ENCODE measurements around the gene HIBADH.

Gene HIBADH

GRCh38 chr7:27671675-27672074 is 9.0 kb upstream of the HIBADH start:
- Histone ChIP-seq H3K27me3 (ENCODE audit: control insufficient read depth, insufficient read depth, low read length) (no peaks in the 10 kb centered on the region), H3K4me1 (ENCODE audit: control insufficient read depth, insufficient read depth, low read length) (no peaks in the 10 kb centered on the region), H3K36me3 (ENCODE audit: control insufficient read depth, insufficient read depth, low read length) (no peaks in the 10 kb centered on the region), H3K9ac (ENCODE audit: low read length) (no peak overlapping the region), H3K4me3 (ENCODE audit: low read length) (no peak overlapping the region), H3K27ac (ENCODE audit: low read depth, low read length) (no peak overlapping the region)

- Histone ChIP-seq H3K27me3 (ENCODE audit: control insufficient read depth, insufficient read depth, low read length) (no peaks in the 10 kb centered on the region), H3K4me3 (ENCODE audit: low read length) (no peak overlapping the region), H3K4me1 (ENCODE audit: control insufficient read depth, insufficient read depth, low read length) (no peaks in the 10 kb centered on the region), H3K27ac (ENCODE audit: low read depth, low read length) (no peak overlapping the region), H3K9ac (ENCODE audit: low read length) (no peak overlapping the region), H3K36me3 (ENCODE audit: control insufficient read depth, insufficient read depth, low read length) (no peaks in the 10 kb centered on the region)
Observed at GRCh38 chr7:27670676-27671075, 8.0 kb upstream of the HIBADH start.

- Histone ChIP-seq H3K4me1 (ENCODE audit: control insufficient read depth, insufficient read depth, low read length) (no peaks in the 10 kb centered on the region), H3K9ac (ENCODE audit: low read length) (no peak overlapping the region), H3K27me3 (ENCODE audit: control insufficient read depth, insufficient read depth, low read length) (no peaks in the 10 kb centered on the region), H3K4me3 (ENCODE audit: low read length) (no peak overlapping the region), H3K27ac (ENCODE audit: low read depth, low read length) (no peak overlapping the region), H3K36me3 (ENCODE audit: control insufficient read depth, insufficient read depth, low read length) (no peaks in the 10 kb centered on the region)
Observed at GRCh38 chr7:27670177-27670576, 7.5 kb upstream of the HIBADH start.

- no peaks in the 10 kb centered on the region for H3K27me3 ChIP-seq (ENCODE audit: control insufficient read depth, insufficient read depth, low read length)
- H3K27ac ChIP-seq (ENCODE audit: low read depth, low read length) = no peak overlapping the region
- H3K36me3 ChIP-seq (ENCODE audit: control insufficient read depth, insufficient read depth, low read length) = no peaks in the 10 kb centered on the region
- no peak overlapping the region for H3K4me3 ChIP-seq (ENCODE audit: low read length)
- no peak overlapping the region for H3K9ac ChIP-seq (ENCODE audit: low read length)
- peaks cover 6% of the 10 kb centered on the region for H3K4me1 ChIP-seq (ENCODE audit: control insufficient read depth, insufficient read depth, low read length)
Observed at GRCh38 chr7:27665531-27665930, 2.8 kb upstream of the HIBADH start.

GRCh38 chr7:27663989-27664331 is 1.3 kb upstream of the HIBADH start:
- H3K9ac ChIP-seq (ENCODE audit: low read length) = no peak overlapping the region
- no peaks in the 10 kb centered on the region for H3K36me3 ChIP-seq (ENCODE audit: control insufficient read depth, insufficient read depth, low read length)
- no peak overlapping the region for H3K27ac ChIP-seq (ENCODE audit: low read depth, low read length)
- no peak overlapping the region for H3K4me3 ChIP-seq (ENCODE audit: low read length)
- H3K27me3 ChIP-seq (ENCODE audit: control insufficient read depth, insufficient read depth, low read length) = no peaks in the 10 kb centered on the region
- H3K4me1 ChIP-seq (ENCODE audit: control insufficient read depth, insufficient read depth, low read length) = peaks cover 6% of the 10 kb centered on the region

- Histone ChIP-seq H3K9ac (ENCODE audit: low read length) (peak overlapping the region; percentile 76), H3K27me3 (ENCODE audit: control insufficient read depth, insufficient read depth, low read length) (no peaks in the 10 kb centered on the region), H3K4me1 (ENCODE audit: control insufficient read depth, insufficient read depth, low read length) (peaks cover 6% of the 10 kb centered on the region), H3K27ac (ENCODE audit: low read depth, low read length) (peak overlapping the region; percentile 92), H3K4me3 (ENCODE audit: low read length) (peak overlapping the region; percentile 87), H3K36me3 (ENCODE audit: control insufficient read depth, insufficient read depth, low read length) (no peaks in the 10 kb centered on the region)
Observed at GRCh38 chr7:27661811-27662489, 733 bp downstream of the HIBADH start.

- Histone ChIP-seq H3K4me1 (ENCODE audit: control insufficient read depth, insufficient read depth, low read length) (peaks cover 2% of the 10 kb centered on the region), H3K4me3 (ENCODE audit: low read length) (no peak overlapping the region), H3K27ac (ENCODE audit: low read depth, low read length) (no peak overlapping the region), H3K9ac (ENCODE audit: low read length) (no peak overlapping the region), H3K27me3 (ENCODE audit: control insufficient read depth, insufficient read depth, low read length) (no peaks in the 10 kb centered on the region), H3K36me3 (ENCODE audit: control insufficient read depth, insufficient read depth, low read length) (no peaks in the 10 kb centered on the region)
Observed at GRCh38 chr7:27656724-27657123, 6.0 kb downstream of the HIBADH start.

GRCh38 chr7:27655184-27655583 is 7.5 kb downstream of the HIBADH start:
- H3K27me3 ChIP-seq (ENCODE audit: control insufficient read depth, insufficient read depth, low read length) = no peaks in the 10 kb centered on the region
- H3K4me3 ChIP-seq (ENCODE audit: low read length) = no peak overlapping the region
- no peaks in the 10 kb centered on the region for H3K36me3 ChIP-seq (ENCODE audit: control insufficient read depth, insufficient read depth, low read length)
- no peak overlapping the region for H3K9ac ChIP-seq (ENCODE audit: low read length)
- H3K27ac ChIP-seq (ENCODE audit: low read depth, low read length) = no peak overlapping the region
- no peaks in the 10 kb centered on the region for H3K4me1 ChIP-seq (ENCODE audit: control insufficient read depth, insufficient read depth, low read length)

- no peak overlapping the region for H3K4me3 ChIP-seq (ENCODE audit: low read length)
- H3K36me3 ChIP-seq (ENCODE audit: control insufficient read depth, insufficient read depth, low read length) = no peaks in the 10 kb centered on the region
- H3K27me3 ChIP-seq (ENCODE audit: control insufficient read depth, insufficient read depth, low read length) = no peaks in the 10 kb centered on the region
- H3K4me1 ChIP-seq (ENCODE audit: control insufficient read depth, insufficient read depth, low read length) = no peaks in the 10 kb centered on the region
- H3K9ac ChIP-seq (ENCODE audit: low read length) = no peak overlapping the region
- no peak overlapping the region for H3K27ac ChIP-seq (ENCODE audit: low read depth, low read length)
Observed at GRCh38 chr7:27652518-27652917, 10.2 kb downstream of the HIBADH start.

- Histone ChIP-seq H3K4me1 (ENCODE audit: control insufficient read depth, insufficient read depth, low read length) (no peaks in the 10 kb centered on the region), H3K27ac (ENCODE audit: low read depth, low read length) (no peak overlapping the region), H3K27me3 (ENCODE audit: control insufficient read depth, insufficient read depth, low read length) (no peaks in the 10 kb centered on the region)
Observed at GRCh38 chr7:27651702-27652101, 11.0 kb downstream of the HIBADH start.

GRCh38 chr7:27650283-27650682 is 12.4 kb downstream of the HIBADH start:
- H3K4me1 ChIP-seq (ENCODE audit: control insufficient read depth, insufficient read depth, low read length) = no peaks in the 10 kb centered on the region
- H3K27ac ChIP-seq (ENCODE audit: low read depth, low read length) = no peak overlapping the region
- no peaks in the 10 kb centered on the region for H3K36me3 ChIP-seq (ENCODE audit: control insufficient read depth, insufficient read depth, low read length)
- no peak overlapping the region for H3K4me3 ChIP-seq (ENCODE audit: low read length)
- no peak overlapping the region for H3K9ac ChIP-seq (ENCODE audit: low read length)
- no peaks in the 10 kb centered on the region for H3K27me3 ChIP-seq (ENCODE audit: control insufficient read depth, insufficient read depth, low read length)

More at GRCh38 chr7:27651702-27652101, 11.0 kb downstream of the HIBADH start:
- H3K36me3 ChIP-seq (ENCODE audit: control insufficient read depth, insufficient read depth, low read length) = no peaks in the 10 kb centered on the region
- H3K9ac ChIP-seq (ENCODE audit: low read length) = no peak overlapping the region
- H3K4me3 ChIP-seq (ENCODE audit: low read length) = no peak overlapping the region

GRCh38 chr7:27647489-27647888 is 15.2 kb downstream of the HIBADH start:
- H3K27ac ChIP-seq (ENCODE audit: low read depth, low read length) = no peak overlapping the region
- H3K36me3 ChIP-seq (ENCODE audit: control insufficient read depth, insufficient read depth, low read length) = no peaks in the 10 kb centered on the region
- no peak overlapping the region for H3K4me3 ChIP-seq (ENCODE audit: low read length)

GRCh38 chr7:27647046-27647445 is 15.6 kb downstream of the HIBADH start:
- Histone ChIP-seq H3K4me3 (ENCODE audit: low read length) (no peak overlapping the region), H3K27ac (ENCODE audit: low read depth, low read length) (no peak overlapping the region), H3K36me3 (ENCODE audit: control insufficient read depth, insufficient read depth, low read length) (no peaks in the 10 kb centered on the region), H3K27me3 (ENCODE audit: control insufficient read depth, insufficient read depth, low read length) (no peaks in the 10 kb centered on the region), H3K9ac (ENCODE audit: low read length) (no peak overlapping the region), H3K4me1 (ENCODE audit: control insufficient read depth, insufficient read depth, low read length) (no peaks in the 10 kb centered on the region)

More at GRCh38 chr7:27647489-27647888, 15.2 kb downstream of the HIBADH start:
- Histone ChIP-seq H3K4me1 (ENCODE audit: control insufficient read depth, insufficient read depth, low read length) (no peaks in the 10 kb centered on the region), H3K9ac (ENCODE audit: low read length) (no peak overlapping the region), H3K27me3 (ENCODE audit: control insufficient read depth, insufficient read depth, low read length) (no peaks in the 10 kb centered on the region)
